Stimulated activated CD4-positive, alpha-beta T cell treated with anti-CD3 and anti-CD28 coated beads, Interleukin-1b, Interleukin-23, amount 100 ng/mL, for 48 hours (primary cell): ENCODE data around the gene H6PD.

ENCODE experiments used
- DNase-seq: peaks from one replicate; pipeline ENCODE4 v3.0.0-alpha.2; 2020

The H6PD gene

DNA sequence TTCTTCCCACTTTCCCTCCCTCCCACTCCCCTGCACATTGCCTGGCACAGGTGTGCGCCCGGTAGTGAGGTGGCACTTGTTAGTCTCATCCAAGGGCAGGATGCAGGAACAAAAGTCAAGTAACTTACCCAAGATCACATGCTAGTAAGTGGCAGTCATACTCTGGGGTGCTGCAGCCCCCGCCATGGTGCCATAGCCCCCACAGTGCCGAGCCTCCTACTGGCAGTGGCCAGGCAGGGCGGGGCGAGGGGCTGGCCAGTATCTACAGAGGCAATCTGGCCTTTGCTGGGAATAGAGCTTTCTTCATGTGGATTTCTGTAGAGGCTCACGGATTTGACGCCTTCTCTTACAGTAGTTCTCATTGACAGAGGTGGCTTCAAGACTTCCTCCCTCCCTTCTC lies 26.9 kb downstream of the H6PD start:
- no peak for DNase-seq

DNA sequence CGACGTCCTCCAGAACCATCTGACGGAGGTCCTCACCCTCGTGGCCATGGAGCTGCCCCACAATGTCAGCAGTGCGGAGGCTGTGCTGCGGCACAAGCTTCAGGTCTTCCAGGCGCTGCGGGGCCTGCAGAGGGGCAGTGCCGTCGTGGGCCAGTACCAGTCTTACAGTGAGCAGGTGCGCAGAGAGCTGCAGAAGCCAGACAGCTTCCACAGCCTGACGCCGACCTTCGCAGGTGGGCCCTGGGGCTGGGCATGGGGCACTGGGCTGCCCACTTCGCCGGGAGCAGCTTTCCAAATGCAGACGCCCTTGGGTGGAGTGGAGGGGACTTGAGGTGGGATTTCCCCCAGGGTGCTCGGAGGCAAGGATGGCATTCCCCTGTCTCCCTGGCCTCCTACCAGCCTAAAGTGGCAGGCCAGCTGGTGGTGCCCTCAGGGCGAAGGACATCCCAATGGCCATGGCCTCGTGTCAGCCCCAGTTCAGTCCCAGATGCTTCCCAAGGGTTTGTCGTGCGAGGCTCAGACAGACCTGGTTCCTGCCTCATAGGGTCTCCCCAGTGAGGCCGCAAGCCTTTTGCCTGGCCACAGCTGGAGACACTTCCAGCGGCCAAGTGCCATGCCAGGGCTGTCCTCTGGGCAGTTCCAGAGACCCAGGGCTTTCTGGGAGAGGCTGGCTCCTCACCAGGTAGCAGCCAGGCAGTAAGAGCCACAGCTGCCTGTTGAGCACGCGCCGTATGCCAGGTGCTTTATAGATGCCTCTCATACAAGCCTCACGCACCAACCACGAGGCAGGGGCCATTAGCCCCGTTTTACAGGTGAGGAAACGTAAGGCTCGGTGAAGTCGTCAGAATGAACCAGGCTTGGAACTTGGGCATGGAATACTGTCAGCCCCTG lies 27.8 kb downstream of the H6PD start:
- no peak for DNase-seq

DNA sequence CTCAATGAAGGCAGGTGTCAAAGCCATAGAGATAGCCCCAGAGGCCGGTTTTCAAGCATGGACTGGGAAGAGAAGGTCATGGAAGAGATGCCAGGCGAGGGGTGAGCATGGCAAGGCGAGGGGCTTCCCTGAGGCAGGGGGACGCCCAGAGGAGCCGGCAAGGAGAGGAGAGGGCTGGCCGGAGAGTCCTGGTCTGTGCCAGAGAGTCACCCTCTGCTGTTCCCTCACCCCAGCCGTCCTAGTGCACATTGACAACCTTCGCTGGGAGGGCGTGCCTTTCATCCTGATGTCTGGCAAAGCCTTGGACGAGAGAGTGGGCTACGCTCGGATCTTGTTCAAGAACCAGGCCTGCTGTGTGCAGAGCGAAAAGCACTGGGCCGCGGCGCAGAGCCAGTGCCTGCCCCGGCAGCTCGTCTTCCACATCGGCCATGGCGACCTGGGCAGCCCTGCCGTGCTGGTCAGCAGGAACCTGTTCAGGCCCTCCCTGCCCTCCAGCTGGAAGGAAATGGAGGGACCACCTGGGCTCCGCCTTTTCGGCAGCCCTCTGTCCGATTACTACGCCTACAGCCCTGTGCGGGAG lies 28.8 kb downstream of the H6PD start:
- DNase-seq: no peak

DNA sequence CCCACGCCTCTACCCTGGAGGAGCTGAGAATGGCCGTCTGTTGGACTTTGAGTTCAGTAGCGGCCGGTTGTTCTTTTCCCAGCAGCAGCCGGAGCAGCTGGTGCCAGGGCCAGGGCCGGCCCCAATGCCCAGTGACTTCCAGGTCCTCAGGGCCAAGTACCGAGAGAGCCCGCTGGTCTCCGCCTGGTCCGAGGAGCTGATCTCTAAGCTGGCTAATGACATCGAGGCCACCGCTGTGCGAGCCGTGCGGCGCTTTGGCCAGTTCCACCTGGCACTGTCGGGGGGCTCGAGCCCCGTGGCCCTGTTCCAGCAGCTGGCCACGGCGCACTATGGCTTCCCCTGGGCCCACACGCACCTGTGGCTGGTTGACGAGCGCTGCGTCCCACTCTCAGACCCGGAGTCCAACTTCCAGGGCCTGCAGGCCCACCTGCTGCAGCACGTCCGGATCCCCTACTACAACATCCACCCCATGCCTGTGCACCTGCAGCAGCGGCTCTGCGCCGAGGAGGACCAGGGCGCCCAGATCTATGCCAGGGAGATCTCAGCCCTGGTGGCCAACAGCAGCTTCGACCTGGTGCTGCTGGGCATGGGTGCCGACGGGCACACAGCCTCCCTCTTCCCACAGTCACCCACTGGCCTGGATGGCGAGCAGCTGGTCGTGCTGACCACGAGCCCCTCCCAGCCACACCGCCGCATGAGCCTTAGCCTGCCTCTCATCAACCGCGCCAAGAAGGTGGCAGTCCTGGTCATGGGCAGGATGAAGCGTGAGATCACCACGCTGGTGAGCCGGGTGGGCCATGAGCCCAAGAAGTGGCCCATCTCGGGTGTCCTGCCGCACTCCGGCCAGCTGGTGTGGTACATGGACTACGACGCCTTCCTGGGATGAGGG lies 29.7 kb downstream of the H6PD start:
- no peak for DNase-seq

DNA sequence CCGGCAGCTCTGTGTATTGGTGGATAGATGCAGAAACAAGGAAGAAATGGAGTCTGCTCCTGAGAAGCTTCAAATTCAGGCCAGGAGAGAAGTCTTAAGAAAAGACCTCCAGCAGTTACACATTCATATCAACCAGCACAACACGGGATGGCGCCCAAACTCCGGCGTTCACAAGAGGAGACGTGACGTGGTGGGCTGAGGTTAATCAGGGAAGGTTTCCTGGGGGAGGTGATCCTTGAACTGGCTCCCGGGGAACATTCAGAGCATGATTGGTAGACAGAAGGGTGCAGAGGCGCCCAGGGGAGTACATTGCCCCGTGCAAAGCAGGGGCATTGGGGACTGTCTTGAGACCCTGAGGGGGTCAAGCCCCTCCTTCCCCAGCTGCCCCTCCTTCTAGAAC lies 30.5 kb downstream of the H6PD start:
- no peak for DNase-seq

DNA sequence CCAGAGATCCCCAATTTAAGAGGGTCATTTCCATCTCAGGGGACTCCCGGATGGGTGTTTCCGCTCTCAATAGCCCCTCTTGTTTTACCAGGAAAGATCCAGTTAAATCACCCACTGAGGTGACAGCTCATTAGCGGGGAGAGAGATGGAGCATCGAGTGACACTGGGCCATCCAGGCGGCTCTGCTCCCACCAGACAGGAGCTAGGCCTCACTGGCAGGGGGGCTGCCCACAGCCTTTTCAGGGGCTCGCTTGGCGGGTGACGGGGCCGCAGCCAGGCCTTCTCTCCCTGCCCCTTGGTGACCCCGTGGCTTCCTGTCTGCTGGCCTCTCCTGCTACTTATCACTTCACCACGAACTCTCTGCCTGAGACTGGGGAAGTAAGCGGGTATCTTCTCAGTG lies 31.4 kb downstream of the H6PD start:
- DNase-seq: no peak

DNA sequence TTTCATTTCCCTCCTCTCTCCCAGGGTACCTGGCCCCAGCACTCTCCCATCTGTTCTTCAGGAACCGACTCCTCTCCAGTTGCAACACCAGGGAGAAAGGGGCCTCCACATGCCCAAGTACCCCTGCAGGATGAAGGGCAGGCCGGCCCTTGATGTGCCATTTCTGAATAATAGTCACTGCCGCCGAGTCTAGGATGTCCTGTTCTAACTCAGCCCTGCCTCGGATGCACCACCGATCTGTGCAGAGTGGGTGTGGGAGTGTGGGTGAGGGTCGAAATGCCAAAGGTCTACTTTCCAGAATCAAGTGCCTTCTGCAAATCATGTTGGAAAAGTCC lies 32.7 kb downstream of the H6PD start:
- no peak for DNase-seq

DNA sequence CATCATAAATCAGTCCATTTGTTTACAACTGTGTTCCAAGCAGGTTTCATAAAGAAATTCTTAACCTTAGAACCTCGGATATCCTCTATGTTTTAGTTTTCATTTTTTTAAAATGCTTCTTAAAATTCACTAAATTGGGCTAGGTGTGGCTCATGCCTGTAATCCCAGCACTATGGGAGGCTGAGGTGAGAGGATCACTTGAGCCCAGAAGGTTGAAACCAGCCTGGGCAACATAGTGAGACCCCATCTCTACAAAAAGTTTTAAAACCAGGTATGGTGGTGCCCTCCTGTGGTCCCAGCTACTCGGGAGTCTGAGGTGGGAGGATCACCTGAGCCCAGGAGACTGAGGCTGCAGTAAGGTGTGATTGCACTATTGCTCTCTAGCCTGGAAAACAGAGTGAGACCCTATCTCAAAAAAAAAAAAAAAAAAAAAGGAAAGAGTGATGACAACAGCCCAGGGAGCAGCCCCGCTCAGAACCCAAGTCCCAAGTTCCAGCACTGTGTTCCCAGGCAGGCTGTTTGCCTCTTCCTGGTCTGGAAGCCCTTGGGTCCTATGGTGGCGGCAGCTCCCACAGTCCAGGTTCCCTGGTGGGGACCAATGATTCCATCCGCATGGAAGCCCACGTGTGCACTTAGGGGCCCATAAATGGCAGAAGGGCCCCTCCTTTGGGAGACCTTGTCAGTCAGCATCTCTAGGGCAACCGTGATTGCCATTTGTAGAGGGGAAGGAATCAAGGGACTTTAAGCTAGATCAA lies 33.4 kb downstream of the H6PD start:
- DNase-seq: no peak

DNA sequence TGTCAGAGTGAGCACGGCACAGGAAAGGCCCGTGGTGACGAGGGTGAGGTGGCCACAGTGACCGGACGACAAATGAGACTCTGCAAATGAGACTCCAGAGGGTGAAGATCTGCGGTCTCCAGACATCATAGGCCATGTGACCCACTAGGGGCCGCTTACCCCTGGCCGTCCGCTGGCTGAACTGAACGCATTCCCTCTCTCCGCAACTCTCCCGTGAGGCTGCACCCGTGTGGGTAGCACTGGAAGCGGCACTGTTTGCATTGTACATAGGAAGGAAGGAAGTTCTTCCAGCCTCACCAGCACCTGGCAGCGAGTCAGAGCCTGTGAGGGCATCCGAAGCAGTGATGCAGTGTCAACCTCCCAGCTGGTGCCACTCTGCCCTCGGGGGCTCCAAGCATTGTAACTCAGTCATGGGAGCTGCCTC lies 34.5 kb downstream of the H6PD start:
- no peak for DNase-seq

DNA sequence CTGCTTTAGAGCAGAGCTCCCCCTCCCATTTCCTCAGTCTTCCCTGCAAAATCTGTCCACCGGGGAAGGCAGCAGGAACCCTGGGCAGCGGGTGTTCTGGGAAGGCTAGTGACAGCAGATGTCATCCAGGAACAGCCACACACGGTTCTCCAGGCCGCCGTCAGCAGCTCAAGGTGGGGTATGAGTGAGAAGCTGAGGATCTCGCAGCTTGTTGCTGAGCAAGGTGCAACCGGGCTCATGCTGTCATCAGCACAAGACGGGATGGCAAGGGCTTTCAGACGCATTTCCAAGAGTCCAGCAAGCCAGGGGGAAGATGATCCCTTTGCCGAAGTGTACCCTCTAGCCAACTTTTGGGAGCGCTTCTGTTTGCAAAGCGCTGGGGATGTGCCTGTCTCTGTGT lies 35.1 kb downstream of the H6PD start:
- DNase-seq: no peak

DNA sequence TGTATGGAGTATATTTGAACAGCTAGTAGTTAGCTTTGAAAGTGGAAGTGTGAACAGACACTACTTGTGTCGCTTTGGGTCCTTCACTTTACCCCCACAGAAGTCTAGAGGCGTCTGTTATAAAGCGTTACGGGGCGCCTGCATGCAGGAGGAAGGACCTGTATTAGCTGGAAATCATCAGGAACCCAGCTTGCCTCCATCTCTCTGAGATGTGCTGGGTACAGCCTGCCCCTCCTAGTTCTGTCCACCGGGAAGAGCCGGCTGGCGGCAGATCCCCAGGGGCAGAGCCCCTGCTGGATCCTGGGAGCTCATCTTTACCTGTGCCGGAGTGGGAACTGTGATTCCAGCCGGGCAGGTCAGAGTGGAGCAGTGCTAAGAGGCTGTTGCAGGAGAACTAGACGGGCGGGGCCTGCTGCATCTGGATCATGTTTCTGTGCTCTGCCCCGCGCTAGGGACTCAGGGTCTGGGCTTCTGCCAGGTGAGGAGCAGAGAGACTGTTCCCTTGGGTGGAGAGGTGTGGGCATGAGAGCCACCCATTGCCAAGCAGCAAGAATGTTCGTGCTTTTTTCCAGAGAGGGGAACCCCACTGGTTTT lies 35.8 kb downstream of the H6PD start:
- DNase-seq: no peak

DNA sequence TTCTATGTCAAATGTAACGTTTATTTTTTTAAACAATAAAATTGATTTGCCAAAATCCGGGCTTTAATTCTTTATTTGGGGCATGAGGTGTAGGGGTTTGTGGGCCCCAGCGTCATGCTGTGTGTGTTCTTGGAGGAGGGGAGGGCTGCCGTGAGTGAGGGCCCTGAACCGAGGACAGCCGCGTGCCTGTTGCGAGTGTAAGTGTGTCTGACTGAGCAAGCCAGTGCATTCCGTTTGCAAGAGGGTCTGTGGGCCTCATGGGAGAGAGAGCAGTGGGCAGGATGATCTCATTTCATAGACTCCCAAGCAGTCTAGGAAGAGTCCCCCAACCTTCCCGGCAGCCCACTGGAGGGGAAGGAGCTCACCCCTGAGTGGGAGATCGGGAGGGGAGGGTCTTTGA lies 36.7 kb downstream of the H6PD start:
- DNase-seq: no peak

DNA sequence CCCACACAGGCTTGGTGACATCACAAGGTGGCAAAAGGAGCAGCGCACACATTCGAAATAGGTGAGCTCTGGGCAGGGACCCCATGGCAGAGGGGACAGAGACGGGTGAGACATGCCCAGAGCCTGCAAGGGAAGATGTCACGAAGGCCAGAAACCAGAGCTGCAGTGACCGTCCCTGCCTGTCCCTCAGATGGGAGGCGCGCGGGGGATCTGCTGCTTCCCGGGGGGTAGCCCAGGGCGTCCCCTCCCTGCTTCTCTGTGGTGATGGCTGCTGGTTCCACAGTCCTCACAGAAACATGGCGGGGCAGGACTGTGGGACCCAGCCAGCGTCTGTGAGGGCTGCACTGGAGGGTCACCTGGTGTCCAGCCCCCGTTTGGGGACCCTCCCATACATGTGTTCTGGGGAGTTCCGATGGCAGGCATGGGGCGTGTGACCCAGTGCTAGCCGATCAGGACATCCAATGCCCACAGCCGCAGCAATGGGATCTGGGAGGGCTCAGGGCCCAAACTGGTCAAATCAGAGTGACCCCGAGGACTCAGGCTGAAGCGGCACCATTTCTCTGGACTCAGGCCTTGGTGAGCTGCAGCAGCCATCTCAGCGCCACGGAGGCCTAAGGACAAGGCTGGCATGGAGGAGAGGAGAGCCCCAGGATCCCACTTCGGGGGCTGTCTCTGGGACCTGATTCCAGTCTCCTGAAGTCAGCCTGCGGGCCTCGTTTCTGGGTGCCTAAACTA lies 37.5 kb downstream of the H6PD start:
- DNase-seq: no peak

DNA sequence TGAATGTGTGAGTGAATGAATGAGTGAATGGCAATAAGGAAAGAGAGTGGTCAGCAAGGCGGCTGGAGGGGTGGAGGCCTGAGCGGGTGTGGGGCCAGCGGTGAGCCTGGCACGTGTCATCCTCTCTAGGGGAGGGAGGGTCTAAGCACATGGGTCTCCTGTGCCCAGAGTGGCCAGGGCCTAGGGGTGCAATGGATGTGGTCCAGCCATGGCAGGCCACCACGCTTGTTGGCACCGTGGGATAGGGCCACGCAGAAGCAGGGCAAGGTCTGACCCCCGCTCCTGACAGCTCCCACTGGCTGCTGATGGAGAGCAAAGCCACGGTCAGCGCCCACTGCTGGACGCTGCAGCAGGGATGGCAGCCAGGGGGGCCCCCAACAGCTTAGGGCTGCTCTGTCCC lies 38.6 kb downstream of the H6PD start:
- DNase-seq: no peak

DNA sequence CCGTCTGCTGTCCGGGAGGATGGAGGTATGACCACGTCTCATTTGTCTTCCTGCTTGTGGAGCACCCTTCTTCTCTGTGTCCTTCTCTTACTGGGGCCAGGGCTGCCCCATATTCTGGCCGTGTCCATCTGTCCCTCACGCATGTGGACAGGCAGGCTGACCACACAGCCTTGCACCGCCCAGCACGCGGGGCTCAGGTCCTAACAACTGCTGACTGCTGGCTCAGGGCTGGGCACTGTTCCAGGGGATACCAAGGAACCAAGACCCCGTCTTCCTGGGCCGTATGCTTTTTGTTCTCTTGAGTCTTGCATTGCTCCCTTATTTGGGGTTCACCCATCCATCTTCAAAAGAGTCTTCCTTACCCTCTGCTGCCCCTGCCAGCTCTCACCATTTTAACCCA lies 40.6 kb downstream of the H6PD start:
- no peak for DNase-seq

DNA sequence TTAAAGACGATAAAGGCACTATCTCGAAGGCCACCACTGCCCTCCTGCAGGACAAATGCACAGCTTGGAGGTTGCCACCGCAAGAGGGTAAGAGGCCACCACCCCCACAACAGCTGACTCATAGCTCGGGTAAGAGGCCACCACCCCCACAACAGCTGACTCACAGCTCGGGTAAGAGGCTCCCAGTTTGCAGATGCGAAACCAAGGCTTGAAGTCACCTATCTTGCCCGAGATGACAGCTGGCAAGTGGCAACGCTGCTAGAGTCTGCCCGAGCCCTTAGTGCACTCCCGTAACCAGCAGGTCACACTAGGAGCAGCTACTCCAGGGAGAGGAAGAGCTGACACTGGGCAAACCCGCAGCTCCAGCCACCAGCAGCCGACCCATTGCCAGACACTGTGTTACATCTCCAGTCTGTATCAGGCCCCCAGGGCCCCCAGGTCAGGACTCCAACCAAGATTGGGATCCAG lies 41.0 kb downstream of the H6PD start:
- DNase-seq: peak; percentile 91

DNA sequence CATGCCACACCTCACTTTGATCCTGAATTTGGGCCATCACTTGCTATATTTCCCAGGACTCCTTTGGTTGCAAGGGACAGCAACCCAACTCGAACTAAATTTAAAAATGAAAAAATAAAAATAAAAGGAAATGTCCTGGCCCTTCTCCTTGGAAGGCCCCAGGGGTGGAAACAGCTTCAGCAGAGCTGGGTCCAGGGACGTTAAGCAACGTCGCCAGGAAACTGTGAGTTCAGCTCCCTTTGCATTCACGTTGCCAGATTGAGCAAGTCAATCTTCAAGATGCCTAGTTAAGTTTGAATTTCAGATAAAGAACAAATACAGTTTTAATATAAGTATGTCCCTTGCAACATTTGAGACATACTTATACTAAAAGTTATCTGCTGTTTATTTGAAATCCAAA lies 43.5 kb downstream of the H6PD start:
- DNase-seq: no peak

DNA sequence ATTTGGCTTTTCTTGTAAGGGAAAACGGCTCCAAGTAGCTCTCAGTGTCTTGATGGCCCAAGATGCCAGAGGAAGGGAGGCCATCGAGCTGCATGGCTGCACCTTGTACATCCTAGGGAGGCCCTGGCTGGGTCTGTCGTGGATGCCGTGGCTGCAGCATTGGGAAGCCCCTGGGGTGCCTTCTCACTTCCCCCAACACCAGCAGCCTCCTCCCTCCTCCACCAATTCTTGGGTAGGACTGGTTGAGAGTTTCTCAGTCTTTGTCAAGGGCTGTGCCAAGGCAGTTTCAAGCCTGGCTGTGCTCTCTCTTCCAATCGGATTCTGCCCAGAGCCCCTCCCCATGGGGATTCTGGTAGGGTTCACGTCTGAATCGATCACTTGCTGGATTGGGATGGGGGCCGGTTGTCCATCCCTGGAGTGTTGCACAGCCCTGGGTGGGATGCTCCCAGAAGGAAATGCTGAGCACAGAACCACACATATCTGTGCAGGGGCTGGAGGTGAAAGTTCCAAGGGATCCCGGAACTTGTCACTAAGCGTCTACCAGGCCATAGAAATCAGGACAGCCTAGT lies 44.1 kb downstream of the H6PD start:
- DNase-seq: no peak

DNA sequence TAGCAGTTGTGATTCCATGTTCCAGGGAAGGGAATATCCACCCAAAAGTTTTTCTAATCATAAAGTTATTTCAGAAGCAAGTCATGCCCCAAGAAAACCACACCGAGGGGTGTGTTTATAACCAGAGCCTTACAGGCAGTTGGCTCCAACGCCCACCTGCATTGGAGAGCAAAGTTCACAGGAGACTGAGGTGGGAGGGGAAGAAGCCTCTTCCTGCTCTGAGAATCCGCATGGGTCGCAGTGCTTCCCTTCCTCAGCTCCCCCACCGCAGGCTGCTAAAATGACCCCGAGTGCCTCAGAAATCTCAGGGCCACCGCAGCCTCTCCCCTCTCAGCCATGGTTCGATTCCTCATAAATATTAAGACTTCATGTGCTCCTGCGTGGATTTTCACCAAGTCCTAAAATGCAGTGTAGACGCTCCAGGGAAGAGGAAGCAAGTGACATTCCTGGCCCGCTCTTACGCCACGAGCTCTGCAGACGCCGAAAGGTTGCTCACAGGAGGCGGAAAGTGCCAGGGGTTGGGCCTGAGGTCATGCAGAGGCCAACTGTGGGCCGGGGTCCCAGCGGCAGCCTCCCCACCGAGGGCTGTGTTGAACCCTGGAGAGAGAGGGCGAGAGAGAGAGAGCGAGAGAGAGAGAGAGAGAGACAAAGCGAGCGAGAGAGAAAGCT lies 44.7 kb downstream of the H6PD start:
- DNase-seq: peak; percentile 34

DNA sequence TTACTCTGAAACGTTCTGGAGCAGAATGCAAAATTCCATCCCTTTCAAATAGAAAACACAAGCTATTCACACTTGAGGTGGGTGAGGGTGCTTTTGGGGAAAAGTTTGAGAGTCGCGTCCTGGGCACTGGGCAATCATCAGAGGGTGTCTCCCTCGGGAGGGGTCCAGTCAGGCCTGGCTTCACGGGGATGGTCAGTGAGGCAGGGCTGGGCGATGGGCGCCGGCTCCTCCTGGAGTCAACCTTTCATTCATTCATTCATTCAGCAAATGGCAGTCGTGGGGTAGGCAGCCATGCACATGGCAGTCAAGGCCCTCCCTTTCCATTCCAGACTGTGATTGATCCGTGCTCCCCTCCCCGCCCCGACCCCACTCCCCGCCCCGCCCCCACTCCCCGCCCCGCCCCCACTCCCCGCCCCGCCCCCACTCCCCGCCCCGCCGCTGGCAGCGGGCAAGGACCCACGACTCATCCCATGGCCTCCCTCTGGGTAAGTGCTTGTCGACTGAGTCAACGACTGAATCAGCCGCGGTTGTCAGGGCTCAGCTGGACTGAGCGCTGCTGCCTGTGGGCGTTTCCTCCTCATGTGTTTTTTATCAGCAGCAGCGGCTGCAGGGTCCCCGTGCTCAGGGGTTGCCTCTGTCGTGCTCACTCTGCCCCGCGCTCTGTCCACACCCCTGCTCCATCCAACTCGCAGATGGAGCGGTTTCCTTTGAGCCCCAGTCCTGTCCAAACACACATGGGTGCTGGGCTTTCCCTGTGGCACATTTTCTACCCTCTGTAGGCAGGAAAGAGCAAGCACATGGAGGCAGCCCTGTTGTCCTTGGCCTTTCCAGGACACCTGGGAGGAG lies 45.7 kb downstream of the H6PD start:
- peak; percentile 84 for DNase-seq
